GM12878 (cell line): ENCODE results near the gene DRAP1. TPM values are rescaled to one million over a fixed set of nuclear protein-coding genes. Genes with fewer than 3 reads are reported as not detected.
A peak's percentile ranks its signal among the peaks of the same experiment; 100 is the strongest.

ENCODE experiments used
- ATAC-seq: fragments of 200-7000 bp; cut with Tn5 transposase; 3 replicates; pipeline ENCODE4 v1.9.1; 2020; ENCODE audit warnings: mild to moderate bottlenecking, moderate library complexity
- BruUV-seq: library from RNA; stranded (reverse); fragments of 400-500 nt; replicated peaks from 2 replicates; lab custom pipeline; 2021; lab: Mats Ljungman, UMichigan
- CTCF ChIA-PET: fragments of 300-600 bp; sonication (Branson Sonifier 250); formaldehyde crosslinking; extraction: SDS; loops from one replicate; lab custom pipeline; 2021; ENCODE audit warnings: inconsistent platforms; lab: Yijun Ruan, JAX
- POLR2A ChIA-PET: fragments of 350-600 bp; formaldehyde crosslinking; extraction: SDS; loops from one replicate; lab custom pipeline; 2021; ENCODE audit warnings: inconsistent platforms; lab: Charles Lee
- RAD21 ChIA-PET: fragments of 300-600 bp; sonication (Branson Sonifier 250); formaldehyde crosslinking; loops from one replicate; lab custom pipeline; 2023; ENCODE audit warnings: antibody characterized with exemption; ENCODE audit not compliant: unreplicated experiment; lab: Charles Lee
- SMC1A ChIA-PET: fragments of 300-600 bp; sonication (Branson Sonifier 250); formaldehyde crosslinking; loops from one replicate; lab custom pipeline; 2023; ENCODE audit not compliant: unreplicated experiment, uncharacterized antibody; lab: Charles Lee
- DNase-seq: peaks from one replicate; pipeline ENCODE4 v3.0.0-alpha.2; 2011; ENCODE audit warnings: low read depth, low spot score
- FAIRE-seq: peaks from 3 replicates; lab custom pipeline; 2011; peaks lifted over from hg19 to GRCh38; lab: Jason Lieb, UNC
- H2AFZ ChIP-seq: 2 replicates; pipeline ENCODE4 v1.6.0; 2011; ENCODE audit warnings: low read depth, low read length, control low read depth; ENCODE audit not compliant: control insufficient read depth
- H3K27ac ChIP-seq: 2 replicates; pipeline ENCODE4 v1.5.1; 2011; ENCODE audit warnings: control low read depth; ENCODE audit not compliant: control insufficient read depth, insufficient read depth
- H3K27me3 ChIP-seq, 2 experiments: replicated peaks in 1 of 2; 2 replicates each; pipeline versions ENCODE4 v1.6.0 to v1.6.1; 2011; ENCODE audit warnings: low read length in 1 of 2; ENCODE audit not compliant: control insufficient read depth in 2 of 2, insufficient read depth in 2 of 2
- H3K36me3 ChIP-seq, 2 experiments: 2 replicates each; pipeline ENCODE4 v1.5.1; 2011; ENCODE audit warnings: low read length in 1 of 2; ENCODE audit not compliant: control insufficient read depth in 2 of 2, insufficient read depth in 2 of 2
- H3K4me1 ChIP-seq: 2 replicates; pipeline ENCODE4 v1.6.1; 2011; ENCODE audit warnings: mild to moderate bottlenecking, low read length, moderate library complexity, mixed read lengths; ENCODE audit not compliant: control insufficient read depth, insufficient read depth
- H3K4me2 ChIP-seq: 2 replicates; pipeline ENCODE4 v1.6.0; 2011; ENCODE audit warnings: control low read depth; ENCODE audit not compliant: control insufficient read depth, insufficient read depth
- H3K4me3 ChIP-seq: fragments of 200-600 bp; sonication (generic); 2 replicates; pipeline ENCODE4 v1.5.1; 2016
- H3K79me2 ChIP-seq: 2 replicates; pipeline ENCODE4 v1.6.0; 2011; ENCODE audit warnings: low read length; ENCODE audit not compliant: control insufficient read depth, insufficient read depth
- H3K9ac ChIP-seq: 2 replicates; pipeline ENCODE4 v1.8.0; 2011; ENCODE audit warnings: low read length, control low read depth, mixed read lengths; ENCODE audit not compliant: control insufficient read depth, insufficient read depth
- H3K9me3 ChIP-seq: replicated peaks from 3 replicates; pipeline ENCODE4 v1.5.1; 2011; ENCODE audit warnings: mild to moderate bottlenecking, low read length; ENCODE audit not compliant: control insufficient read depth, insufficient read depth
- H4K20me1 ChIP-seq: 2 replicates; pipeline ENCODE4 v1.6.0; 2011; ENCODE audit not compliant: control insufficient read depth, insufficient read depth
- BMI1 ChIP-seq: fragments of 450-650 bp; IDR thresholded peaks from 2 replicates; pipeline ENCODE4 v1.6.1; 2016; ENCODE audit warnings: mild to moderate bottlenecking, moderate library complexity, borderline replicate concordance
- DPF2 ChIP-seq: fragments of 450-650 bp; IDR thresholded peaks from 2 replicates; pipeline ENCODE4 v1.6.1; 2017; ENCODE audit warnings: mild to moderate bottlenecking
- JUND ChIP-seq: IDR thresholded peaks from 2 replicates; pipeline ENCODE4 v1.6.1; 2012; ENCODE audit warnings: low read depth, mild to moderate bottlenecking, low read length, improper control_type of control experiment, moderate library complexity
- NFXL1 ChIP-seq: fragments of 450-650 bp; IDR thresholded peaks from 2 replicates; pipeline ENCODE4 v1.6.1; 2017; ENCODE audit warnings: antibody characterized with exemption, mild to moderate bottlenecking, borderline replicate concordance
- PAX8 ChIP-seq: fragments of 450-650 bp; IDR thresholded peaks from 2 replicates; pipeline ENCODE4 v1.6.1; 2017; ENCODE audit warnings: mild to moderate bottlenecking, moderate library complexity
- RAD21 ChIP-seq: IDR thresholded peaks from 2 replicates; pipeline ENCODE4 v1.6.1; 2011; ENCODE audit warnings: mild to moderate bottlenecking, low read depth, low read length, moderate library complexity; ENCODE audit not compliant: insufficient read depth
- RFX5 ChIP-seq: IDR thresholded peaks from 2 replicates; pipeline ENCODE4 v1.6.1; 2011; ENCODE audit warnings: low read depth, low read length, improper control_type of control experiment
- SIN3A ChIP-seq: IDR thresholded peaks from 2 replicates; pipeline ENCODE4 v1.6.1; 2012; ENCODE audit warnings: low read depth, low read length, improper control_type of control experiment
- SP1 ChIP-seq: IDR thresholded peaks from one replicate; pipeline ENCODE4 v1.6.1; 2011; ENCODE audit warnings: low read depth, low read length
- TBL1XR1 ChIP-seq: IDR thresholded peaks from 2 replicates; pipeline ENCODE4 v1.6.1; 2012; ENCODE audit warnings: low read depth, low read length, improper control_type of control experiment
- WGBS: methylation state at CpG from one replicate; pipeline ENCODE4 v1.1.6; 2016; ENCODE audit warnings: low lambda C conversion rate; ENCODE audit not compliant: insufficient replicate concordance, insufficient coverage; ENCODE audit errors: missing lambda C conversion rate; 5-methylcytosine and 5-hydroxymethylcytosine counted together
- in situ Hi-C: fragments of 300-500 bp; cut with MboI; formaldehyde crosslinking; loops from 9 replicates; pipeline ENCODE4 v1.14.3; 2018; ENCODE audit warnings: mixed read lengths
- intact Hi-C: fragments of 100-400 bp; cut with micrococcal nuclease; formaldehyde crosslinking; loops from one replicate; pipeline ENCODE4 v1.14.2; 2022; ENCODE audit not compliant: unreplicated experiment
- polyA plus RNA-seq, 11 experiments: library from polyadenylated mRNA; depleted of rRNA in 4 of 11; unstranded in 6 of 11; stranded (reverse) in 5 of 11; fragments of >200 nt; fragmentation: Nextera tagmentation in 4 of 11; fragmentation: Illumina TruSeq in 1 of 11; extraction: Ambion mirVana in 4 of 11; extraction: Trizol in 1 of 11; gene quantifications; 1 replicate in 1 of 11; 2 replicates in 10 of 11; pipeline versions ENCODE4 v1.2.1 to v1.2.3, GENCODE V29; 2011 to 2016; ENCODE audit warnings: inconsistent platforms in 2 of 11, missing spikeins in 2 of 11, low read depth in 1 of 11
- total RNA-seq, 4 experiments: library from RNA; depleted of rRNA in 3 of 4; stranded (reverse); fragments of >200 nt in 3 of 4; fragmentation: Illumina TruSeq in 1 of 4; extraction: Trizol in 1 of 4; gene quantifications; 2 replicates each; pipeline versions ENCODE4 v1.2.1 to v1.2.3, GENCODE V29; 2013 to 2021
- TF ChIP-seq, protein P1 (sequence below), 3 experiments: IDR thresholded peaks in 2 of 3; conservative IDR thresholded peaks in 1 of 3; 2 replicates each; pipeline ENCODE4 v1.5.1; 2011; ENCODE audit warnings: low read depth in 3 of 3, low read length in 3 of 3, mild to moderate bottlenecking in 3 of 3, control low read depth in 2 of 3, moderate library complexity in 2 of 3, inconsistent platforms in 1 of 3, mixed read lengths in 1 of 3; ENCODE audit not compliant: control insufficient read depth in 2 of 3, insufficient read depth in 1 of 3; ENCODE audit errors: extremely low read depth in 1 of 3
- TF ChIP-seq, protein P2 (sequence below): fragments of 450-650 bp; IDR thresholded peaks from 2 replicates; pipeline ENCODE4 v1.6.1; 2017; ENCODE audit warnings: low read depth, mild to moderate bottlenecking, moderate library complexity
- TF ChIP-seq, protein P3 (sequence below): fragments of 150-350 bp; IDR thresholded peaks from 2 replicates; pipeline ENCODE4 v1.6.1; 2016; ENCODE audit warnings: low read depth, low read length

The DRAP1 gene
- total and polyA plus RNA-seq, 10 of the 15 experiments (the other 5 are each of a cell fraction or from before 2014, with no cell fraction given) = 9.4 to 163 (median 114) TPM

DNA sequence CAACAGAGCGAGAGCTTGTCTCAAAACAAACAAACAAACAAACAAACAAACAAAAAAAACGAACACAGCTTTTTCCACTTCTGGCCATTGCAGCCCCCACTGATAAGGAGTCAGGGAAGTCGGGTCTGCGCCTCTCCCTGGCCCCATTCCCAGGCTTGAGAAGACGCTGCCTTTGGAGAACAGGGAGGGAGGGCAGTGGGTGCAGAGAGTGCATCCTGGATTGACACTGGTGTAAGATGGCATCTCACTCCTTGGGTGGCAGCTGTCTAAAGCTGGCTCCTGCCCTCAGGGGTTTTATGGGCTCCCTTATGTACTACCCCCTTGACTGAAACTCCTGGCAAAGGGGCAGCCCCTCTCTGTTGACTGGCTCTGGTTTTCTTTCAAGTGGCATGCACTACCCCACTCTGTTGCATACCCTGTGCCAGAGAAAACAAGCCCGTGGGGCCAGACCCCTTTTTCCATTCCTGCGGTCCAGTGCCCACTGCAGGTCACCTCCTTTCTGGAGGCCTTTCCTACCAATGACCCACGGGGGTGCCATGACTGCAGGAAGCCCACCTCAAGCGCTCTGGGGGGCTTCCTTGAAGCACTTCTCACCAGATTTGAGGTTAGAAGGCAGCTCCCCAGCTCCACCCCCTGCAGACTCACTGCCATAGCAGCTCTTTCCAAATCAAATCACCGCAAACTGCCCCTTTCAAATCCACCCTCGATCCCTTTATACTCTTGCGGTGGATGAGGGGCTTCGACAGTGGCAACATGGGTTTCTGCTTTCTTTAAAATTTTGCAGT lies 12.7 kb downstream of the DRAP1 start:
- no peaks in the 10 kb centered on the region for H4K20me1 ChIP-seq
- H3K4me2 ChIP-seq = no peak overlapping the region
- no peak overlapping the region for H3K4me3 ChIP-seq
- H2AFZ ChIP-seq = peak overlapping the region; percentile 42
- H3K79me2 ChIP-seq = no peaks in the 10 kb centered on the region
- peaks cover 20% of the 10 kb centered on the region for H3K4me1 ChIP-seq
- no peaks in the 10 kb centered on the region for H3K36me3 ChIP-seq
- POLR2A ChIA-PET = interaction anchor here (0.6 to 2.1 kb wide), 3 partner anchors 9 to 50 kb away, joined by 3 to 6 read pairs (median 5); partner anchors contain the start of gene FIBP
- BruUV-seq = no TSS peak
- SMC1A ChIA-PET = interaction anchor here (1.3 to 1.7 kb wide), 3 partner anchors 9 to 45 kb away, joined by 3 to 4 read pairs (median 3); no protein-coding TSS in a partner anchor
- intact Hi-C loops (no loop called here), in situ Hi-C loops (no loop called here)
- WGBS = 68% methylated on average over 13 of the region's 13 CpGs
- RAD21 ChIA-PET = interaction anchor here (1.3 to 2.2 kb wide), 2 partner anchors 12 to 47 kb away, joined by 3 to 8 read pairs; no protein-coding TSS in a partner anchor
- H3K27ac ChIP-seq = no peak overlapping the region
- no peak for DNase-seq
- FAIRE-seq = no peak
- H3K9ac ChIP-seq = no peak overlapping the region
- H3K27me3 ChIP-seq = no peaks in the 10 kb centered on the region
- TF ChIP-seq, protein P1, sequence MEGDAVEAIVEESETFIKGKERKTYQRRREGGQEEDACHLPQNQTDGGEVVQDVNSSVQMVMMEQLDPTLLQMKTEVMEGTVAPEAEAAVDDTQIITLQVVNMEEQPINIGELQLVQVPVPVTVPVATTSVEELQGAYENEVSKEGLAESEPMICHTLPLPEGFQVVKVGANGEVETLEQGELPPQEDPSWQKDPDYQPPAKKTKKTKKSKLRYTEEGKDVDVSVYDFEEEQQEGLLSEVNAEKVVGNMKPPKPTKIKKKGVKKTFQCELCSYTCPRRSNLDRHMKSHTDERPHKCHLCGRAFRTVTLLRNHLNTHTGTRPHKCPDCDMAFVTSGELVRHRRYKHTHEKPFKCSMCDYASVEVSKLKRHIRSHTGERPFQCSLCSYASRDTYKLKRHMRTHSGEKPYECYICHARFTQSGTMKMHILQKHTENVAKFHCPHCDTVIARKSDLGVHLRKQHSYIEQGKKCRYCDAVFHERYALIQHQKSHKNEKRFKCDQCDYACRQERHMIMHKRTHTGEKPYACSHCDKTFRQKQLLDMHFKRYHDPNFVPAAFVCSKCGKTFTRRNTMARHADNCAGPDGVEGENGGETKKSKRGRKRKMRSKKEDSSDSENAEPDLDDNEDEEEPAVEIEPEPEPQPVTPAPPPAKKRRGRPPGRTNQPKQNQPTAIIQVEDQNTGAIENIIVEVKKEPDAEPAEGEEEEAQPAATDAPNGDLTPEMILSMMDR (IDR thresholded peaks at IDR 0.05 in 2 of 3, conservative IDR thresholded peaks at IDR 0.05 in 1 of 3; ENCODE audit: control insufficient read depth in 2 of 3, extremely low read depth in 1 of 3, insufficient read depth in 1 of 3, low read depth in 3 of 3, low read length in 3 of 3) = 0 out of 6 replicates have a peak, but pooled peaks of 1 of the 3 experiments have one; percentile 4
- no peak for TF ChIP-seq SP1
- TF ChIP-seq JUND = no peak
- TF ChIP-seq SIN3A = no peak
- TF ChIP-seq DPF2 = no peak
- no peak for TF ChIP-seq NFXL1
- TF ChIP-seq BMI1 = no peak
- 0 out of 2 replicates have a peak, but pooled peaks have one; percentile 5 for TF ChIP-seq RAD21
- TF ChIP-seq, protein P2, sequence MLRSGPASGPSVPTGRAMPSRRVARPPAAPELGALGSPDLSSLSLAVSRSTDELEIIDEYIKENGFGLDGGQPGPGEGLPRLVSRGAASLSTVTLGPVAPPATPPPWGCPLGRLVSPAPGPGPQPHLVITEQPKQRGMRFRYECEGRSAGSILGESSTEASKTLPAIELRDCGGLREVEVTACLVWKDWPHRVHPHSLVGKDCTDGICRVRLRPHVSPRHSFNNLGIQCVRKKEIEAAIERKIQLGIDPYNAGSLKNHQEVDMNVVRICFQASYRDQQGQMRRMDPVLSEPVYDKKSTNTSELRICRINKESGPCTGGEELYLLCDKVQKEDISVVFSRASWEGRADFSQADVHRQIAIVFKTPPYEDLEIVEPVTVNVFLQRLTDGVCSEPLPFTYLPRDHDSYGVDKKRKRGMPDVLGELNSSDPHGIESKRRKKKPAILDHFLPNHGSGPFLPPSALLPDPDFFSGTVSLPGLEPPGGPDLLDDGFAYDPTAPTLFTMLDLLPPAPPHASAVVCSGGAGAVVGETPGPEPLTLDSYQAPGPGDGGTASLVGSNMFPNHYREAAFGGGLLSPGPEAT = no peak
- TF ChIP-seq, protein P3, sequence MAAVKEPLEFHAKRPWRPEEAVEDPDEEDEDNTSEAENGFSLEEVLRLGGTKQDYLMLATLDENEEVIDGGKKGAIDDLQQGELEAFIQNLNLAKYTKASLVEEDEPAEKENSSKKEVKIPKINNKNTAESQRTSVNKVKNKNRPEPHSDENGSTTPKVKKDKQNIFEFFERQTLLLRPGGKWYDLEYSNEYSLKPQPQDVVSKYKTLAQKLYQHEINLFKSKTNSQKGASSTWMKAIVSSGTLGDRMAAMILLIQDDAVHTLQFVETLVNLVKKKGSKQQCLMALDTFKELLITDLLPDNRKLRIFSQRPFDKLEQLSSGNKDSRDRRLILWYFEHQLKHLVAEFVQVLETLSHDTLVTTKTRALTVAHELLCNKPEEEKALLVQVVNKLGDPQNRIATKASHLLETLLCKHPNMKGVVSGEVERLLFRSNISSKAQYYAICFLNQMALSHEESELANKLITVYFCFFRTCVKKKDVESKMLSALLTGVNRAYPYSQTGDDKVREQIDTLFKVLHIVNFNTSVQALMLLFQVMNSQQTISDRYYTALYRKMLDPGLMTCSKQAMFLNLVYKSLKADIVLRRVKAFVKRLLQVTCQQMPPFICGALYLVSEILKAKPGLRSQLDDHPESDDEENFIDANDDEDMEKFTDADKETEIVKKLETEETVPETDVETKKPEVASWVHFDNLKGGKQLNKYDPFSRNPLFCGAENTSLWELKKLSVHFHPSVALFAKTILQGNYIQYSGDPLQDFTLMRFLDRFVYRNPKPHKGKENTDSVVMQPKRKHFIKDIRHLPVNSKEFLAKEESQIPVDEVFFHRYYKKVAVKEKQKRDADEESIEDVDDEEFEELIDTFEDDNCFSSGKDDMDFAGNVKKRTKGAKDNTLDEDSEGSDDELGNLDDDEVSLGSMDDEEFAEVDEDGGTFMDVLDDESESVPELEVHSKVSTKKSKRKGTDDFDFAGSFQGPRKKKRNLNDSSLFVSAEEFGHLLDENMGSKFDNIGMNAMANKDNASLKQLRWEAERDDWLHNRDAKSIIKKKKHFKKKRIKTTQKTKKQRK = no peak
- TF ChIP-seq PAX8 = no peak
- TF ChIP-seq TBL1XR1 = no peak
- no peak for TF ChIP-seq RFX5
- CTCF ChIA-PET = interaction anchor here (1.1 to 3.1 kb wide), 6 partner anchors 10 to 47 kb away, joined by 3 to 16 read pairs (median 8); partner anchors contain the start of genes CCDC85B and FIBP
- ATAC-seq = no peak
- no peaks in the 10 kb centered on the region for H3K9me3 ChIP-seq
